SHP77 treated with DMSO at 0.1 percent for 48 hours (cell line): ENCODE measurements around the gene PSG3.
"Not testable (repeated sequence)": the region's sequence is repeated elsewhere in the genome, so short reads cannot be mapped to it uniquely, and the experiment has no call there.

ENCODE experiments used
- DNase-seq: peaks from one replicate; lab custom pipeline; 2025; lab: John Stamatoyannopoulos, UW

PSG3 gene

GRCh38 chr19:42695811-42696503, 44.3 kb downstream of the PSG3 start:
- DNase-seq, result no peak

GRCh38 chr19:42693760-42694350, 46.4 kb downstream of the PSG3 start:
- peak; percentile 13 for DNase-seq

GRCh38 chr19:42683917-42684513, 56.3 kb downstream of the PSG3 start:
- no peak for DNase-seq

GRCh38 chr19:42676326-42676725, 64.0 kb downstream of the PSG3 start:
- DNase-seq, result not testable (repeated sequence)

- not testable (repeated sequence) for DNase-seq
Observed at GRCh38 chr19:42674549-42674948, 65.7 kb downstream of the PSG3 start.
